Lower leg skin (tissue), 4 donors: ENCODE data around the gene LAMB4. TPM values are rescaled to one million over a fixed set of nuclear protein-coding genes. Genes with fewer than 3 reads are reported as not detected.

Experiments used
- DNase-seq, 2 donors: peaks; one replicate each; pipeline ENCODE4 v3.0.0-alpha.2; 2019; ENCODE audit warnings: low spot score in 2 of 2
- H3K4me3 ChIP-seq: fragments of 200-600 bp; sonication (generic); 2 replicates; pipeline ENCODE4 v1.5.1; 2017; ENCODE audit warnings: mild to moderate bottlenecking, low read depth; ENCODE audit not compliant: poor library complexity, severe bottlenecking
- POLR2A ChIP-seq, 2 donors: fragments of 450-650 bp; IDR thresholded peaks; one replicate each; pipeline ENCODE4 v1.6.1; 2016 to 2017; ENCODE audit warnings: antibody characterized with exemption in 2 of 2, mild to moderate bottlenecking in 1 of 2, moderate library complexity in 1 of 2
- WGBS, 2 donors: methylation state at CpG; one replicate each; pipeline ENCODE4 v1.1.5; 2018; 5-methylcytosine and 5-hydroxymethylcytosine counted together
- intact Hi-C: fragments of 100-400 bp; cut with DNase I; formaldehyde crosslinking; loops from one replicate; pipeline ENCODE4 v1.15.0; 2023; ENCODE audit warnings: low total_unique reads
- total RNA-seq, 4 donors: library from RNA; depleted of rRNA; stranded (reverse); fragments of >200 nt; gene quantifications; one replicate each; pipeline ENCODE4 v1.1.0, GENCODE V29; 2016
- TF ChIP-seq, protein P1 (sequence below), 3 donors: fragments of 450-650 bp; IDR thresholded peaks; one replicate each; pipeline ENCODE4 v1.5.1; 2016; ENCODE audit warnings: antibody characterized with exemption in 3 of 3, mild to moderate bottlenecking in 3 of 3, moderate library complexity in 2 of 3

The LAMB4 gene
- total RNA-seq, 4 donors from 2014 or later: 125 to 306 (median 156) TPM

DNA sequence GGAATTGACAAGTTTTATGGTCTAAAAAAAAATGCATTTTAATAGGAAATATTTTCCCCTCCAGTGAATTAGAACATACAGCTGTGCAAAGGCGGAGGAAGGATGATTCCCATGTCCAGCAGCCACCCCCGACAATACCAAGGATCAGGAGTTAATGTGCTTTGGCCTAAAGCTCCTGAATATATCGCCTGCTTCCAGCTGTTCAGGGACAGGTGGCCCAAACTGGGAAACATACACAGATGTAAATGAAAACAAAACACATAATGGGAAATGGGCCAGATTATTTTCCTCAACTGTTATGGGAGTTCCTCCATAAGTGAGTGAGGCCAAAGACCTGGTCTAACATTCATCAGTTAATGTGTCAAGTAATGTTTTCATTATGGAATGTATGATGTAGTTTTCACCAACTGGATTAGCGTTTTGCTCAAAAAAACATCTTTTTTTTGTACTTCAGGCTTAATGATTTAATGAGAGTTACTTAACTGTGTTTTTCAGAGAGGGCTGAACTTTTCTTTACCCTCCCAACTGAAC, 72.1 kb downstream of the LAMB4 start:
- intact Hi-C loops: no loop called here
- 73 to 78% methylated on average over 4 of the region's 4 CpGs for WGBS, 2 donors
- no peak for DNase-seq
- TF ChIP-seq, protein P1, sequence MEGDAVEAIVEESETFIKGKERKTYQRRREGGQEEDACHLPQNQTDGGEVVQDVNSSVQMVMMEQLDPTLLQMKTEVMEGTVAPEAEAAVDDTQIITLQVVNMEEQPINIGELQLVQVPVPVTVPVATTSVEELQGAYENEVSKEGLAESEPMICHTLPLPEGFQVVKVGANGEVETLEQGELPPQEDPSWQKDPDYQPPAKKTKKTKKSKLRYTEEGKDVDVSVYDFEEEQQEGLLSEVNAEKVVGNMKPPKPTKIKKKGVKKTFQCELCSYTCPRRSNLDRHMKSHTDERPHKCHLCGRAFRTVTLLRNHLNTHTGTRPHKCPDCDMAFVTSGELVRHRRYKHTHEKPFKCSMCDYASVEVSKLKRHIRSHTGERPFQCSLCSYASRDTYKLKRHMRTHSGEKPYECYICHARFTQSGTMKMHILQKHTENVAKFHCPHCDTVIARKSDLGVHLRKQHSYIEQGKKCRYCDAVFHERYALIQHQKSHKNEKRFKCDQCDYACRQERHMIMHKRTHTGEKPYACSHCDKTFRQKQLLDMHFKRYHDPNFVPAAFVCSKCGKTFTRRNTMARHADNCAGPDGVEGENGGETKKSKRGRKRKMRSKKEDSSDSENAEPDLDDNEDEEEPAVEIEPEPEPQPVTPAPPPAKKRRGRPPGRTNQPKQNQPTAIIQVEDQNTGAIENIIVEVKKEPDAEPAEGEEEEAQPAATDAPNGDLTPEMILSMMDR (IDR thresholded peaks at IDR 0.05): no peak
- no peak for TF ChIP-seq POLR2A (IDR thresholded peaks at IDR 0.05)
- no peak overlapping the region for H3K4me3 ChIP-seq

DNA sequence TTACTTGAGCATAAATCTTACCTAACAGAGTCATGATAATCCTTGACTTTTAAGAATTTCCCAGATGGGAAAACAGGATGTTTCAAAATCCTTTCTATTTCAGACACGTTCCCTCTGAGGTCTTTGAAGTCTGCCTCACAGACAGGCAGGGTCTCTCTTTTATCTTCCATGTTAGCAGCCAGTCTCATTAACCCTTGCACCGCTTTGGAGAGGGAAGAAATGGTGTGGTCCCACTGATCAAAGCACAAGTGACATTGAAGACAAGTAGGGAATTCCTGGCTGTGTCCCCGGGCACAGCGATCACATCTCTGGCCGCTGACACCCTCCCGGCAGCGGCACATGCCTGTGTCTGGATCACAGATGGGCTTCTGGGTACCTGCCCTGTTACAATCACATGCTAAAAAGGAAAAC, 74.5 kb downstream of the LAMB4 start:
- WGBS, 2 donors: 43 to 48% methylated on average over 7 of the region's 7 CpGs
- DNase-seq: no peak
- H3K4me3 ChIP-seq: no peak overlapping the region
- TF ChIP-seq, protein P1 (IDR thresholded peaks at IDR 0.05): no peak
- TF ChIP-seq POLR2A (IDR thresholded peaks at IDR 0.05): no peak
- intact Hi-C loops: no loop called here

DNA sequence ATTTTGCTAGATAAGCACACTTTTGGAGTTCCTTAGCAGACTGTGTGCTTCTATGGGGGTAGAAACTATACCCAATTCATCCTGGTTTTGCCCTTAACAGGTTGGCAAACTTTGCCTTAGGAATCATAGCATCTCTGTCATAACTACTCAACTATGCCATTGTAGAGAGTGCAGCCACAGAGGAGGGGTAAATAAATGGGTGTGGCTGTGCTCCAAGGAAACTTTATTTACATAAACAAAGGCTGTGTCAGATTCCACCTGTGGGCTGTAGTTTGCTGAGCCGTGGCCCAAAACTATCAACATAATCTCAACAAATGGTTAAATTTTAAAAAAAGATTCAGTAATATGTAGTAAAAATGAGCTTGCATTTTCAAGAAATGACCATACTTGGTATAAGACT, 75.6 kb downstream of the LAMB4 start:
- no peak overlapping the region for H3K4me3 ChIP-seq
- intact Hi-C loops: no loop called here
- DNase-seq: no peak
- no peak for TF ChIP-seq POLR2A (IDR thresholded peaks at IDR 0.05)
- TF ChIP-seq, protein P1 (IDR thresholded peaks at IDR 0.05): no peak
- WGBS, 2 donors: 46 to 60% methylated on average over 1 of the region's 1 CpG

DNA sequence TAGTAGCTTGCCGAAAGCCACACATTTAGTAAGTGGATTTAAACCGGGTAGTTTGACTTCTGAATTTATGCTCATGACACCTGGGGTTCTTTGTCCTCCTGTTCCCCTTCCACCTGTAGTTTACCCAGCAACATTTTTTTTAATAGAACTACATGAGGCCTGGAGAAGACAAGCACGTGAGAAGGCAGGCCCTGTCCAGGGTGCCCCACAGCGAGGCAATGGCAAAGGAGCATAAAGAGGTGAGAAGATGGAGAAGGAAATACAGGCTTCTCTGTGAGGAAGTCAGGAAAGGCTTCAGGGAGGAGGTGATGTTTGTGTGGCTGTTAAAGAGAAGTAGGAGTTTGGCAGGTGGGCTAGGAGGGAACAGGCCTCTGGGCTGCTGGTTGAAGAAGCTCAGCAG, 76.9 kb downstream of the LAMB4 start:
- TF ChIP-seq, protein P1 (IDR thresholded peaks at IDR 0.05): no peak
- no peak for TF ChIP-seq POLR2A (IDR thresholded peaks at IDR 0.05)
- H3K4me3 ChIP-seq: no peak overlapping the region
- 93% methylated on average over 4 of the region's 4 CpGs for WGBS, 2 donors
- intact Hi-C loops: no loop called here
- DNase-seq: no peak

DNA sequence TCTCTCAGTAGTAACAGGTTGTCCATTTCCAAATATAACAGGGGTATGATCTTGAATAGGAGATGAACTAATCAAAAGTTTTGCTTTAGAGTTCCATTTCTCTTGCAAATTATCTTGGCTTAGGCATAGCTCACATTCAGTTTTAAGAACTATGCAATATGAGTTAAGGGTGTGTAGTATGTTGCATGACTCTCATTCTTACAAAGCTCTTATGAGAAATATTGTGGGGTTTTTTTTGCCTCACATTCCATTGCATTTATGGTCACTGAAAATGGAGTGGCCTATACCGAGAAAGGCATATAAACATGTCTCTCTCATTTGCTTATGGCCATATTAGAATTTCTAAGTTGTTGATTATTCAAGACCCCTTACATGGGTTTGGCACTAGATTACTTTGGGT, 78.7 kb downstream of the LAMB4 start:
- H3K4me3 ChIP-seq: no peak overlapping the region
- TF ChIP-seq POLR2A (IDR thresholded peaks at IDR 0.05): no peak
- TF ChIP-seq, protein P1 (IDR thresholded peaks at IDR 0.05): no peak
- WGBS, 2 donors: 78 to 88% methylated on average over 1 of the region's 1 CpG
- no peak for DNase-seq
- intact Hi-C loops: no loop called here

DNA sequence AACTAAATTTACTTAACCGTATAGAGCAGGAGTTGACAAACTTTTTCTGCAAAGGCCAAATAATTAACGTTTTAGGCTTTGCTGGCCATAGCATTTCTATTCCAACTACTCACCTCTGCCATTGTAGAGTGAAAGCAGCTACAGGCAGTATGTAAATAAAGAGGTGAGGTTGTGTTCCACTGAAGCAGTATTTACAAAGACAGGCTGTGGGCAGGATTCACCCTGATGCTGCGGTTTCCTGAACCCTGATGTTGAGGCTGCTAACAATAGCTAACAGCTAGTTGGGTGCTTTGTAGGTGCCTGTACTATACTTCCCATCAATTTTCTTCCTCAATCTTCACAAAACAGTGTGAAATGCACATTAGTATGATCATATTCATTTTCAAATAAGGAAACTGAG, 80.2 kb downstream of the LAMB4 start:
- intact Hi-C loops: no loop called here
- no peak overlapping the region for H3K4me3 ChIP-seq
- 88 to 91% methylated on average over 3 of the region's 3 CpGs for WGBS, 2 donors
- no peak for DNase-seq
- TF ChIP-seq, protein P1 (IDR thresholded peaks at IDR 0.05): no peak
- no peak for TF ChIP-seq POLR2A (IDR thresholded peaks at IDR 0.05)
